Central memory CD8-positive, alpha-beta T cell (primary cell): ENCODE data around the gene IFITM2.
A peak's percentile ranks its signal among the peaks of the same experiment; 100 is the strongest.
"Not testable (repeated sequence)": the region's sequence is repeated elsewhere in the genome, so short reads cannot be mapped to it uniquely, and the experiment has no call there.

Experiments
- ATAC-seq: fragments of 150-1000 bp; cut with Tn5 transposase; replicated peaks from 2 replicates; pipeline ENCODE4 v1.10.0; 2022; ENCODE audit warnings: mild to moderate bottlenecking, moderate FRiP score, moderate number of reproducible peaks; ENCODE audit not compliant: poor library complexity, severe bottlenecking; ENCODE audit errors: extremely low read depth
- DNase-seq, 2 donors: peaks; one replicate each; pipeline ENCODE4 v3.0.0; 2021; ENCODE audit warnings: low spot score in 2 of 2
- H3K27ac Mint-ChIP-seq: one replicate; pipeline ENCODE4 v1.8.0; 2022; ENCODE audit warnings: low read depth, mild to moderate bottlenecking, moderate library complexity, mixed read lengths
- H3K27me3 Mint-ChIP-seq: one replicate; pipeline ENCODE4 v1.8.0; 2022; ENCODE audit warnings: mixed read lengths
- H3K36me3 Mint-ChIP-seq: one replicate; pipeline ENCODE4 v1.8.0; 2022; ENCODE audit warnings: mild to moderate bottlenecking, moderate library complexity, mixed read lengths; ENCODE audit not compliant: insufficient read depth
- H3K4me1 Mint-ChIP-seq: one replicate; pipeline ENCODE4 v1.8.0; 2022; ENCODE audit warnings: mixed read lengths
- H3K4me3 Mint-ChIP-seq: one replicate; pipeline ENCODE4 v1.8.0; 2022; ENCODE audit warnings: mild to moderate bottlenecking, moderate library complexity, mixed read lengths
- H3K9me3 Mint-ChIP-seq: one replicate; pipeline ENCODE4 v1.8.0; 2022; ENCODE audit warnings: mixed read lengths

IFITM2 gene

DNA sequence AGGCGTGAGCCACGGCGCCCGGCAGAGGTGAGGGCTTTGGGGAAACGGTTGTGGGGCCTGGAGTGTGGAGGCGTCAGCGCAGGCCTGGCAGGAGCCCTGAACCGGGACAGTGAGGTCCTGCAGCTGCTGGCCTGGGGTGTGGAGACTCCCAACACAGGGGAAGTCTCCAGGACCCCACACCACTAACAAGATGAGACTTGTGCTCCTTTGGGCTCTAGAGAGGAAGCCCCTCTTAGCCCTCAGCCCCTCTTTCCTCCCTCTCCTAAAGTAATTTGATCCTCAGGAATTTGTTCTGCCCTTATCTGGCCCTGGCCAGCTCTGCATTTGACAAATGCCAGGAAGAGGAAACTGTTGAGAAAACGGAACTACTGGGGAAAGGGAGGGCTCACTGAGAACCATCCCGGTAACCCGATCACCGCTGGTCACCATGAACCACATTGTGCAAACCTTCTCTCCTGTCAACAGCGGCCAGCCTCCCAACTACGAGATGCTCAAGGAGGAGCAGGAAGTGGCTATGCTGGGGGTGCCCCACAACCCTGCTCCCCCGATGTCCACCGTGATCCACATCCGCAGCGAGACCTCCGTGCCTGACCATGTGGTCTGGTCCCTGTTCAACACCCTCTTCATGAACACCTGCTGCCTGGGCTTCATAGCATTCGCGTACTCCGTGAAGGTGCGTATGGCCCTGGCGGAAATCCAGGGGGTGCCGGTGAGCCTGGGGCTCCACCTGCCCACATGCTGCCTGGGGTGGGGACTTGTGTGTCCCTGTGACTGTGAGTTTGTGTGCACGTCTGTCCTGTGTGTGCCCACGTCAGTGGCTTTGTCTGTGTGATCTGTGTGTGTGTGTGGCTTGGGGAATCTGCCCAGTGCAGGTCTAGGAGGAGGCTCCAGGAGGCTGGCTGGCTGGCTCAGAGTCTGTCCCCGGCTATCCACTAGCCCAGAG, at the start of gene IFITM2:
TSS of gene IFITM2 (plus strand) at position 51 of the 943 bp plus-strand sequence. CDS start at position 428, 377 bp downstream.
- H3K27me3 Mint-ChIP-seq, result not testable (repeated sequence)

DNA sequence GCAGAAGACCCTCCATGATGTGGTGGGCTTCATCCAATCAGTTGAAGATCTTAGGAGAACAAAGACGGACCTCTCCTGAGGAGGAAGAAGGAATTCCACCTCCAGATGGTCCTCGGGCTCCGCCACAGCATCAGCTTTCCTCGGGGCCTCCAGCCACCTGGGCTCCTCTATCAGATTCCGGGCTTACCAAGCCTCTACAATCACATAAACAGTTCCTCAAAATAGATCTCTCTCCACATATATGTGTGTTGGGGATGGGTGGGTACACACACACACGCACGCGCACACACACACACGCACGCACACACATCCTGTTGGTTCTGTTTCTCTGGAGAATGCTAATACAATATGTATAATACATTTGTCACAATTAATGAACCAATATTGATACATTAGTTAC, 48.2 kb upstream of the IFITM2 start:
- DNase-seq (no peak), ATAC-seq (no peak)
- Mint-ChIP-seq H3K9me3 (no peaks in the 10 kb centered on the region), H3K27me3 (no peaks in the 10 kb centered on the region), H3K4me1 (peaks cover 5% of the 10 kb centered on the region), H3K4me3 (no peak overlapping the region), H3K27ac (no peak overlapping the region), H3K36me3 (peaks cover under 1% of the 10 kb centered on the region)

More for the DNA sequence above, at the start of gene IFITM2:
- Mint-ChIP-seq H3K27ac (peak within 1 kb of the TSS; percentile 93), H3K4me3 (peak within 1 kb of the TSS; percentile 85), H3K4me1 (peaks cover 50% of the 10 kb centered on the region), H3K36me3 (peaks cover 28% of the 10 kb centered on the region)
- not testable (repeated sequence) for H3K9me3 Mint-ChIP-seq
- peak; percentile 71 for ATAC-seq
- DNase-seq, result peak in 1 of 2 donors; percentile 61

DNA sequence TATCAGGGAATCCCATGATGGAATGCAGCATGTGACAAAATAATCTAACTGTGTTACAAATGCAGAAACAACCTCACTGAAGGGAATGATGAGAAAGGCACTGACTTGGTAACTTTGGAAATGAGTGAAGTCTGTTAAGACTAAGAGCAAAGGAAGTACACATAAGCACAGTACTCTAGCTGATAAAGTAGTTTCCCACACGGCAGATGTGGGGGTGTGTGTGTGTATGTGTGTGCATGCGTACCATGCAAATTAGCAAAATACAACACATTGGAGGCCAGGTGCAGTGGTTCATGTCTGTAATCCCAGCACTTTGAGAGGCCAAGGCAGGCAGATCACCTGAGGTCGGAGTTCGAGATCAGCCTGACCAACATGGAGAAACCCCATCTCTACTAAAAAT, 46.0 kb upstream of the IFITM2 start:
- Mint-ChIP-seq H3K36me3 (no peaks in the 10 kb centered on the region), H3K4me1 (peaks cover 5% of the 10 kb centered on the region), H3K9me3 (no peaks in the 10 kb centered on the region), H3K4me3 (no peak overlapping the region), H3K27ac (no peak overlapping the region), H3K27me3 (no peaks in the 10 kb centered on the region)
- ATAC-seq (no peak), DNase-seq (no peak)

DNA sequence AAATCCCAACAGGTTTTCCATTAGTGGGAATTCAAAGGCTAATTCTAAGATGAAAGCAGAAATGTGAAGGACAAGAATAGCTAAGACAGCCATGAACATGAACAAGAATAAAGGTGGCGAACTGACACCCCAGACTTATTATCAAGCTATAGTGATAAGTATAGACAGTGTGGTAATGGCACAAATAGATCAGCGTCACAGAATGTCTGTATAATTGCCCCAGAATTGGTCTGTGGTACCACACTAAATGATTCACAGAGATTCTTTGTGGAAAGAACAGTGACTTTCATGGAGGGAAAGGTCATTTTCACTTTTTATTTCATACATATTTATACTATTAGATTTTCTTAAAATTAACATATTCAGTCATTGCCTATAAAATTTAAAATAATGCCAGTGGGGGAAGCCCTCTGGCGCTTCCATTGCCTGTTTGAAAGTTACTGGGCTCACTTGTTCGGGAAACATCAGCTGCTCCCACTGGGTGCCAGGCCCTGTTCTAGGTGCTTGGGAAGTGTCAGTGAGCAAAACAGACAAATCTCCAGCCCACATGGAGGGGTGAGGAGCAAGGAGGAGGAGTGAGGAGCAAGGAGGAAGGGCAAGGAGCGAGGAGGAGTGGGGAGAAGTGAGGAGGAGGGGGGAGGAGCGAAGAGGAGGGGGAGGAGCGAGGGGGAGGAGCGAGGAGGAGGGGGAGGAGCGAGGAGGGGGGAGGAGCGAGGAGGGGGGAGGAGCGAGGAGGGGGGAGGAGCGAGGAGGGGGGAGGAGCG, 40.8 kb upstream of the IFITM2 start:
- Mint-ChIP-seq H3K4me1 (peaks cover 29% of the 10 kb centered on the region), H3K36me3 (peaks cover 13% of the 10 kb centered on the region), H3K27ac (peak overlapping the region; percentile 95), H3K9me3 (no peaks in the 10 kb centered on the region), H3K4me3 (peak overlapping the region; percentile 93), H3K27me3 (no peaks in the 10 kb centered on the region)
- ATAC-seq (no peak), DNase-seq (no peak)

DNA sequence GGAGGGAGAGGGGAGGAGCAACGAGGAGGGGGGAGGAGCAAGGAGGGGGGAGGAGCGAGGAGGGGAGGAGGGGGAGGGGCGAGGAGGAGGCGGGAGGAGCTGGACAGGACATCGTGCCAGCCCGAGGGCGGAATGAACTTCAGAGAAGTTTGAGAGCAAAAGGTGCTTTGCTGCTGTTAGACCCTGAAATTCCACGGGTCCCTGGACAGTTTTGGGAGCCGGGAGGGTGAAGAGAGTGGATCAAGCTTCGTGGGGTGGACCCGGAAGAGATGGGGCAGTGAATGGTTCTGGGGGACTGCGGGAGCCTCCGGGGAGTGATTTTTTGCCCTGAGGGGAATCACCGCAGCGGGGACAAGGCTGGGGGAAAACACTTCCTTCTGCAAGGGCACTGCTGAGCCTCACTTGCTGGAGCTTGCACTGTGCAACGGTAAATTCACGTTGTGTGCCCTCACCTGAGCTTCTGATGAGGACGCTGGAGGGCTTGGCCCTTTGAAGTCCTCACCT, 40.1 kb upstream of the IFITM2 start:
- H3K27ac Mint-ChIP-seq, result peak overlapping the region; percentile 95
- peak overlapping the region; percentile 93 for H3K4me3 Mint-ChIP-seq
- DNase-seq, result no peak
- peak; percentile 24 for ATAC-seq
- H3K9me3 Mint-ChIP-seq, result no peaks in the 10 kb centered on the region
- H3K4me1 Mint-ChIP-seq, result peaks cover 29% of the 10 kb centered on the region
- peaks cover 13% of the 10 kb centered on the region for H3K36me3 Mint-ChIP-seq
- no peaks in the 10 kb centered on the region for H3K27me3 Mint-ChIP-seq

DNA sequence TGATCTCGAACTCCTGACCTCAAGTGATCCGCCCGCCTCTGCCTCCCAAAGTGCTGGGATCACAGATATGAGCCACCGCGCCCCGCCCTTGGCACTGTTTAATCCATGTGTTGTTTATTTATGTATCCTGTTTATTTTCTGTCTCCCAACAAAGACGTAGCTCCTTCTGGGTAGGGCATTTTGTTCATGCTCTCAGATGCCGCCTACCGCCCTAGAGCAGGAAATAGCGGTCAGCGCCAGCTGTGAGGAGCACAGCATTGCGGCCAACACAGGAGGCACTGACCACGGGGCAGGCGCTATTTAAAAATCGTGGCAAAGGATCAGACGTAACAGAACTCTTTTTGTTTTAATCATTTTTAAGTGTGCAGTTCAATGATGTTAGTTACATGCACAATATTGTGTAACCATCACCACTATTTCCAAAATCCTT, 38.9 kb upstream of the IFITM2 start:
- DNase-seq, result peak; percentile 47 to 64
- not testable (repeated sequence) for H3K27me3 Mint-ChIP-seq, H3K9me3 Mint-ChIP-seq
- peak; percentile 60 for ATAC-seq
- Mint-ChIP-seq H3K36me3 (peaks cover 13% of the 10 kb centered on the region), H3K4me1 (peaks cover 29% of the 10 kb centered on the region), H3K4me3 (peak overlapping the region; percentile 93), H3K27ac (peak overlapping the region; percentile 95)

DNA sequence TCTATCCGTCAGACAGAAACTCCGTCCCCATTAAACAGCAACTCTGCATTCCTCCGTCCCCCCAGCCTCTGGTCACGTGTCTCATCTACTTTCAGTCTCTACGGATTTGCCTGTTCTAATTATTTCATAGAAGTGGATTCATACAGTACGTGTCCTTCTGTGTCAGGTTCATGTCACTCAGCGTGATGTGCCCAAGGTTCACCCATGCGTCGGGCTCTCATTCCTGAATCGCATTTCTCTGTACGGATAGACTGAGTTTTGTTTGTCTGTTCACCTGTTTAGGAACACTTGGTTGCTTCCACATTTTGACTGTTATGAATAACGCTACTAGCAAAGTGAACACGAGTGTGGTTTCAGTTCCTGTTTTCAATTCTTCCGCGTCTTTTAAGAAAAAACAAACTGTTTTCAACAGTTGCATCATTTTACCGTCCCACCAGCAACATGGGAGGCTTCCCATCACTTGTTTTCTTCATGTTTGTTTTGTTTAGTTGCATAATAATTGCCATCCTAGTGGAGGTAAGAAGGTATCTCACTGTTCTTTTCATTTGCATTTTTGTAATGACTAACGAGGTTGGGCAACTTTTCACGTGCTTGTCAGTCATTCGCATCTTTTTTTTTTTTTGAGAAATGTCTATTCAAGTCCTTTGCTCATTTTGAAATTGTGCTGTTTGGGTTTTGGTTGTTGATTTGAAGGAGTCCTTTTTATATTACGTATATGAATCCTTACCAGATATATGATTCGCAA, 38.3 kb upstream of the IFITM2 start:
- Mint-ChIP-seq H3K9me3 (no peaks in the 10 kb centered on the region), H3K4me1 (peaks cover 29% of the 10 kb centered on the region), H3K4me3 (peak overlapping the region; percentile 93), H3K27ac (peak overlapping the region; percentile 95), H3K27me3 (no peaks in the 10 kb centered on the region), H3K36me3 (peaks cover 13% of the 10 kb centered on the region)
- DNase-seq, result peak; percentile 46 to 69
- peak; percentile 69 for ATAC-seq

DNA sequence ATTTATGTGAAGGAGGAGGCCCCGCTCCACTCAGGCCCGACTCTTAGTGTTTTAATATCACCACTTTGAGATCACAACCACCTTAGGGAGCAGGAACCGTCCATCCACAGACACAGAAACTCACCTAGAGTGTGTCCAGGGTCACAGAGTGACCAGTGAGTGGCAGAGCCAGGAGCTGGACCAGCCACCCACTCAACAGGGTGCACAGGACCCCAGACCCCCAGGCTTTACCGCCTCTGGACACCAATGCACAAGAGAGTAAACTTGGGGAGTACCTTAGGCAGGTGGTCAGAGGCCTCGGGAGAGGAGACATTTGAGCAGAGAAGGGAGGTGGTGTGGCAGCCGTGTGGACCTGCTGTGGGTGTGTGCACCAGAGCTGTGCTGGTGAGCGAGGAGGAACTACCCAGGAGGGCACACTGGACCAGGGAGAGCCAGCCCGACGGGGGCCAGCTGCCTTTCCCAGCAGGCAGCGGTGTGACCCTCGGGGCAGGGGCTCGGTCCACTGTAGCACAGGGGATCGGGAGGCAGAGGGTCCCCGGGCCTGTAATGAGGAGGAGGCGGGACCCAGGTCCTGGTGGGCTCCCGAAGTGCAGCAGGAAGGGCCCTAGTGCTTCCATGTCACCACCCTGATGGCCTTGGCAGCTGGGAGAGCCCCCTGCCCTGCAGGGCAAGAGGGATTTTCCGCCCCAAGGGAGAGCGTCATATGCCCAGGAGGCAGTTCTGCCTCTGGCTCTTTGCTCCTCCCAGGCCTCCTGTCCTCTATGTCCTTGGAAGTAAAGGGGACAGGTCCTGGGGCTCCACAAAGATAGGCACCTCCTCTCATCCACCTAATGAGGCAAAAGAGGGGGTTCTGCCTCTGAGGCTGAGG, 36.9 kb upstream of the IFITM2 start:
- ATAC-seq (no peak), DNase-seq (no peak)
- Mint-ChIP-seq H3K27me3 (no peaks in the 10 kb centered on the region), H3K27ac (peak overlapping the region; percentile 95), H3K4me1 (peaks cover 29% of the 10 kb centered on the region), H3K36me3 (peaks cover 13% of the 10 kb centered on the region), H3K9me3 (no peaks in the 10 kb centered on the region), H3K4me3 (no peak overlapping the region)

DNA sequence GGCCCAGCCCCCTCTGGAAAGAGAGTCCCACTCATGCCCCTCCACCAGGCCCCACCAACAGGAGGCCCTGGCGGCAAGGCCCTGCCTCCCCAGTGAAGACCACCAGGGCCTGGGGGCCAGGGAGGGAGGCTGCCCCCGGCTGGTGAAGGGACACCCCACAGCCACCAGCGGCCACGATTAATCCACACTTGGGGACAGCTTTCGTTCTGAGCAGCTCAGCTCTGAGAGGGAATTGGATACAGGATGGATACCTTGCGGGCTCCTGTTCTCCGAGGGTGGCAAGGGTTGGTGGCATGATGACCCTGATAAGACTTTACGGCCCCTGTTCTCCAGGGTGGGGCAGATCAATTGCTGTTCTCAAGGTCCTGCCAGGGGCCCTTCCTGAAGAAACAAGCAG, 36.3 kb upstream of the IFITM2 start:
- H3K4me3 Mint-ChIP-seq, result no peak overlapping the region
- DNase-seq (no peak), ATAC-seq (no peak)
- no peaks in the 10 kb centered on the region for H3K9me3 Mint-ChIP-seq
- peaks cover 29% of the 10 kb centered on the region for H3K4me1 Mint-ChIP-seq
- H3K27ac Mint-ChIP-seq, result no peak overlapping the region
- H3K36me3 Mint-ChIP-seq, result peaks cover 13% of the 10 kb centered on the region
- H3K27me3 Mint-ChIP-seq, result no peaks in the 10 kb centered on the region

DNA sequence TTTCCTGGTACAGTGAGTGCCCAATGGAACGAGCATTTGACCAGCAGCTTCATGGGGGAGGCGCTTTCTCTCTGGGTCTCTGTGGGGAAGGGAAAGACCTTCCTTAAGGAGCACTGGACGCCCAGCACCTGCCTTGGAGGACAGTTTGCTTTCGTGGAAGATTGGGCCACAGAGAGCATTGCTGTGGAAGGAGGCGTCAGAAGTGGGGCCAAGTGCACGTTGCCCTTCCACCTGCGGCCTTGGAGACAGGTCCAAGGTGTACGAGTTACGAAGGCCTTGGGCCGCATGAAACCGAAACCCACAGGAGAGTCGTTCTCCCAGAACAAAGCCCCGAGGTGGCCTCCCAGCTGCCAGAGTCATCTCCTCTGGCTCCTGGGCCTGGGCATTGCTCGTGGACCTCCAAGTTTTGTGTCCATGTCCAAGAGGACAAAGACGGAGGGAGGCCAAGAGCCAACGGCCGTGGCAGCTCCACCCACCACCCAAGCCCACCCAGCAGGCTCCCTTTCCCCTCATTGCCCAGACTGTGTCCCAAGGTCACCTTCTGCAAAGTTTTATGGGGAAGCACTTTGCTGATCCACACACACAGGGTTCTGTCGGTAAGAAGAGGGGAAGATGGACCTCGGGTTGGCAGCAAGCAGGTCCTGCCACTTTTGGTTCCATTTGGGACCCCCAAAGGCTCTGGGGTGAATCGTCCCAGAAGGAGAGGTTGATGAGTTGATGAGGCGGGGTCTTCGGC, 35.3 kb upstream of the IFITM2 start:
- Mint-ChIP-seq H3K36me3 (peaks cover 13% of the 10 kb centered on the region), H3K4me1 (peaks cover 24% of the 10 kb centered on the region), H3K9me3 (no peaks in the 10 kb centered on the region), H3K27me3 (no peaks in the 10 kb centered on the region), H3K27ac (no peak overlapping the region), H3K4me3 (no peak overlapping the region)
- ATAC-seq, result no peak
- no peak for DNase-seq

DNA sequence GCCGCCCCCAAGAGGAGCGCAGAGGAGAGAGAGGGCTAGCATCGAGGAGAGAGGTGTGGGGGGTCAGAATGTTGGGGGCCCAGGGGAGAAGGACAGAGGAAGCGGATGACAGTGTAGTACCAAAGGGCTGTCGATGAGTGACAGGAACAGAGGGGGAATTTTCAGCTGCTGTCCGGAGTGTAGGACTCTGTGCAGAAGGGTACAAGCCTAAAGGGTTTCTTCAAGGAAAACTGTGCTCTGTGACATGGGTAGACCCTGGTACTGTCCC, 34.8 kb upstream of the IFITM2 start:
- Mint-ChIP-seq H3K27ac (no peak overlapping the region), H3K27me3 (no peaks in the 10 kb centered on the region), H3K4me3 (no peak overlapping the region), H3K36me3 (peaks cover 11% of the 10 kb centered on the region), H3K9me3 (no peaks in the 10 kb centered on the region), H3K4me1 (peaks cover 24% of the 10 kb centered on the region)
- ATAC-seq (no peak), DNase-seq (no peak)
